Natural killer cell (primary cell): ENCODE data around the gene TADA2A. TPM values are rescaled to one million over a fixed set of nuclear protein-coding genes. Genes with fewer than 3 reads are reported as not detected.
A peak's percentile ranks its signal among the peaks of the same experiment; 100 is the strongest.

Source experiments
- ATAC-seq, 3 donors: fragments of 150-1000 bp in 2 of 3; fragments of 200-7000 bp in 1 of 3; cut with Tn5 transposase; 1 replicate in 1 of 3; 2 replicates in 2 of 3; pipeline ENCODE4 v1.10.0; 2021; ENCODE audit warnings: mild to moderate bottlenecking in 2 of 3, moderate library complexity in 2 of 3
- DNase-seq, 2 donors: peaks; one replicate each; pipeline versions ENCODE4 v3.0.0 to v3.0.0-alpha.2; 2013 to 2021; ENCODE audit warnings: mixed read lengths in 1 of 2
- H3K27ac ChIP-seq: one replicate; pipeline ENCODE4 v1.5.1; 2013; ENCODE audit warnings: mild to moderate bottlenecking, low read length
- H3K27me3 ChIP-seq: one replicate; pipeline ENCODE4 v1.6.1; 2013; ENCODE audit warnings: low read length; ENCODE audit not compliant: control insufficient read depth, insufficient read depth
- H3K36me3 ChIP-seq: one replicate; pipeline ENCODE4 v1.6.1; 2013; ENCODE audit warnings: low read length; ENCODE audit not compliant: control insufficient read depth, insufficient read depth
- H3K4me1 ChIP-seq: one replicate; pipeline ENCODE4 v1.6.1; 2013; ENCODE audit warnings: low read length; ENCODE audit not compliant: control insufficient read depth, insufficient read depth
- H3K4me3 ChIP-seq: one replicate; pipeline ENCODE4 v1.5.1; 2013; ENCODE audit warnings: low read length
- H3K9me3 ChIP-seq: one replicate; pipeline ENCODE4 v1.6.1; 2013; ENCODE audit warnings: low read length; ENCODE audit not compliant: control insufficient read depth, insufficient read depth
- H3K27ac Mint-ChIP-seq, 2 donors: one replicate each; pipeline ENCODE4 v1.8.0; 2022; ENCODE audit warnings: mild to moderate bottlenecking in 2 of 2, mixed read lengths in 2 of 2, moderate library complexity in 1 of 2
- H3K27me3 Mint-ChIP-seq, 2 donors: one replicate each; pipeline ENCODE4 v1.8.0; 2022; ENCODE audit warnings: low read depth in 2 of 2, mixed read lengths in 2 of 2
- H3K36me3 Mint-ChIP-seq: one replicate; pipeline ENCODE4 v1.8.0; 2022; ENCODE audit warnings: mixed read lengths
- H3K4me1 Mint-ChIP-seq, 2 donors: one replicate each; pipeline ENCODE4 v1.8.0; 2022; ENCODE audit warnings: mixed read lengths in 2 of 2
- H3K4me3 Mint-ChIP-seq: one replicate; pipeline ENCODE4 v1.8.0; 2022; ENCODE audit warnings: mild to moderate bottlenecking, moderate library complexity, mixed read lengths
- H3K9me3 Mint-ChIP-seq, 2 donors: one replicate each; pipeline ENCODE4 v1.8.0; 2022; ENCODE audit warnings: mixed read lengths in 2 of 2
- WGBS: methylation state at CpG from one replicate; pipeline ENCODE4 v1.1.7; 2013; ENCODE audit warnings: missing lambda C conversion rate; ENCODE audit not compliant: insufficient coverage; 5-methylcytosine and 5-hydroxymethylcytosine counted together
- intact Hi-C: fragments of 100-400 bp; cut with micrococcal nuclease; formaldehyde crosslinking; loops from one replicate; pipeline ENCODE4 v1.14.2; 2022
- total RNA-seq, 4 donors: library from RNA; stranded (reverse); fragments of 120-200 nt in 1 of 4; gene quantifications; one replicate each; pipeline versions ENCODE4 v1.2.3 to v1.2.4, GENCODE V29; 2013 to 2022
- TF ChIP-seq, protein P1 (sequence below): fragments of 200-600 bp; IDR thresholded peaks from one replicate; pipeline ENCODE4 v1.8.0; 2022; ENCODE audit warnings: antibody characterized with exemption

TADA2A gene
- total RNA-seq, 3 donors from 2014 or later (not counting 1 experiment from before 2014, with no cell fraction given), result 14.8 to 28.1 (median 26.7) TPM

DNA sequence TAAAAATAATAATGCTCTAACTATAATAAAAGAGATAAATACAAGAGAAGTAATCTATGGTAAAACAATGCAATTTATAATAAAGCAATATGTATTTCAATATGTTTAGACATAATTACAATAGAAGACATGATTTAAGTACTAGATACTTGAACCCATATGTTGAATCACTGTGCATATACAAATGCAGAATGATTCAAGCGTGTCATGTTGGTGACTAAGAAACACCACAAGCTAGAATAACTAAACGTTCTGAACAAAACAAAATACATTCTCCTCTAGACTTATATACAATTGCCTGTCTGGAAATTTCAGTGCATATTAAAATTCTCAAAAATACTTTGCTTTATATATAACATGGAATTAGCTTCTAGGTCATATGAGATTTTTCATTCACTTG, 11.2 kb downstream of the TADA2A start:
- Mint-ChIP-seq H3K36me3 (peaks cover 22% of the 10 kb centered on the region), H3K27me3 (no peaks in the 10 kb centered on the region), H3K9me3 (no peaks in the 10 kb centered on the region), H3K4me3 (no peak overlapping the region), H3K4me1 (peaks cover 10 to 14% of the 10 kb centered on the region in 2 donors), H3K27ac (no peak overlapping the region)
- Histone ChIP-seq H3K27me3 (no peaks in the 10 kb centered on the region), H3K4me3 (no peak overlapping the region), H3K9me3 (no peaks in the 10 kb centered on the region), H3K27ac (no peak overlapping the region), H3K4me1 (no peaks in the 10 kb centered on the region), H3K36me3 (peaks cover 26% of the 10 kb centered on the region)
- intact Hi-C loops, result no loop called here
- TF ChIP-seq, protein P1, sequence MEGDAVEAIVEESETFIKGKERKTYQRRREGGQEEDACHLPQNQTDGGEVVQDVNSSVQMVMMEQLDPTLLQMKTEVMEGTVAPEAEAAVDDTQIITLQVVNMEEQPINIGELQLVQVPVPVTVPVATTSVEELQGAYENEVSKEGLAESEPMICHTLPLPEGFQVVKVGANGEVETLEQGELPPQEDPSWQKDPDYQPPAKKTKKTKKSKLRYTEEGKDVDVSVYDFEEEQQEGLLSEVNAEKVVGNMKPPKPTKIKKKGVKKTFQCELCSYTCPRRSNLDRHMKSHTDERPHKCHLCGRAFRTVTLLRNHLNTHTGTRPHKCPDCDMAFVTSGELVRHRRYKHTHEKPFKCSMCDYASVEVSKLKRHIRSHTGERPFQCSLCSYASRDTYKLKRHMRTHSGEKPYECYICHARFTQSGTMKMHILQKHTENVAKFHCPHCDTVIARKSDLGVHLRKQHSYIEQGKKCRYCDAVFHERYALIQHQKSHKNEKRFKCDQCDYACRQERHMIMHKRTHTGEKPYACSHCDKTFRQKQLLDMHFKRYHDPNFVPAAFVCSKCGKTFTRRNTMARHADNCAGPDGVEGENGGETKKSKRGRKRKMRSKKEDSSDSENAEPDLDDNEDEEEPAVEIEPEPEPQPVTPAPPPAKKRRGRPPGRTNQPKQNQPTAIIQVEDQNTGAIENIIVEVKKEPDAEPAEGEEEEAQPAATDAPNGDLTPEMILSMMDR, result no peak
- DNase-seq, result no peak
- no peak for ATAC-seq
- 100% methylated on average over 1 of the region's 2 CpGs for WGBS

DNA sequence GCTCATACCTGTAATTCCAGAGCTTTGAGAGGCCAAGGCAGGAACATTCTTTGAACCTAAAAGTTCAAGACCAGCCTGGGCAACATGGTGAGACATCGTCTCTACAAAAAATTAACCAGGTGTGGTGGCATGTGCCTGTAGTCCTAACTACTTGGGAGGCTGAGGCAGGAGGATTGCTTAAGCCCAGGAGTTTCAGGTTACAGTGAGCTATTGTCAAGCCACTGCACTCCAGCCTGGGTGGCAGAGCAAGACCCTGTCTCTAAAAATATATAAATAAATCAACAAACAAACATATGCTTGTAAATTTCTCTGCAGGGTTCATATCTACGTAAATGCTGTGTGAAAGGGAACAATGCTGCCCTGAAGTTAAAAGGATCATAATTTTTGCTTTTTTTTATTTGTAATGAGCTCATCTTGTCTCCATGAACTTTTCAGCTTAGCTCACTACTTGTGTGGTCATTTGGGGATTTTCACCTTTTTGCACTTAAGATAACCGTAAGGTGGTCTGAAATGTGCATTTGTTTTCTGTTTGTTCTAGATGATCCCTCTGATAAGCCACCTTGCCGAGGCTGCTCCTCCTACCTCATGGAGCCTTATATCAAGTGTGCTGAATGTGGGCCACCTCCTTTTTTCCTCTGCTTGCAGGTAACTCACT, 16.4 kb downstream of the TADA2A start:
- H3K27me3 ChIP-seq, result no peaks in the 10 kb centered on the region
- peaks cover 37% of the 10 kb centered on the region for H3K36me3 ChIP-seq
- Mint-ChIP-seq H3K27me3 (no peaks in the 10 kb centered on the region), H3K27ac (peak overlapping the region in 1 of 2 donors; percentile 31), H3K9me3 (no peaks in the 10 kb centered on the region), H3K4me3 (no peak overlapping the region), H3K36me3 (no peaks in the 10 kb centered on the region), H3K4me1 (no peaks in the 10 kb centered on the region)
- no peaks in the 10 kb centered on the region for H3K9me3 ChIP-seq
- TF ChIP-seq, protein P1, result no peak
- no peak overlapping the region for H3K27ac ChIP-seq
- DNase-seq (no peak), ATAC-seq (no peak)
- no peak overlapping the region for H3K4me3 ChIP-seq
- no peaks in the 10 kb centered on the region for H3K4me1 ChIP-seq
- intact Hi-C loops, result no loop called here
- WGBS, result 83% methylated on average over 4 of the region's 4 CpGs

DNA sequence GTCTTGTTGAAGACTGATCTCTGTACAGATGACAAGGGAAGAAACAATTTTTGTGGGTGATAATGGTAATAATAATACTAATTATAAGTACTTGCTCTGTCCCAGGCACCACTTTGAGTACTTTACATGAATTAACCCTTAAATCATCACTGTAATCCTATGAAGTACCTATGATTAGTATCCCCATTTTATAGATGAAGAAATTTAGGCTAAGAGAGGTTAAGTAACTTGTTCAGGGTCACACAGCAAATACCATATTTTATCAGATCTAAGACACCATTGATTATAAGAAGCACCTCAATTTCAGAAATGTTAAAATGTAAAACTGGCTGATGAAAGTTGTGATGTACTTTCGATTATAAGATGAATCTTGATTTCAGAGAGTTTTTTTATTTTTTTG, 18.6 kb downstream of the TADA2A start:
- H3K9me3 Mint-ChIP-seq, result no peaks in the 10 kb centered on the region
- Histone ChIP-seq H3K36me3 (peaks cover 46% of the 10 kb centered on the region), H3K27me3 (no peaks in the 10 kb centered on the region), H3K4me1 (no peaks in the 10 kb centered on the region), H3K9me3 (no peaks in the 10 kb centered on the region), H3K4me3 (no peak overlapping the region), H3K27ac (no peak overlapping the region)
- DNase-seq (no peak), ATAC-seq (no peak)
- TF ChIP-seq, protein P1, result no peak
- 100% methylated on average over 1 of the region's 1 CpG for WGBS
- intact Hi-C loops, result no loop called here
- H3K27ac Mint-ChIP-seq, result no peak overlapping the region
- no peak overlapping the region for H3K4me3 Mint-ChIP-seq
- H3K4me1 Mint-ChIP-seq, result peaks cover under 1 to 6% of the 10 kb centered on the region in 2 donors
- H3K36me3 Mint-ChIP-seq, result no peaks in the 10 kb centered on the region
- H3K27me3 Mint-ChIP-seq, result no peaks in the 10 kb centered on the region

DNA sequence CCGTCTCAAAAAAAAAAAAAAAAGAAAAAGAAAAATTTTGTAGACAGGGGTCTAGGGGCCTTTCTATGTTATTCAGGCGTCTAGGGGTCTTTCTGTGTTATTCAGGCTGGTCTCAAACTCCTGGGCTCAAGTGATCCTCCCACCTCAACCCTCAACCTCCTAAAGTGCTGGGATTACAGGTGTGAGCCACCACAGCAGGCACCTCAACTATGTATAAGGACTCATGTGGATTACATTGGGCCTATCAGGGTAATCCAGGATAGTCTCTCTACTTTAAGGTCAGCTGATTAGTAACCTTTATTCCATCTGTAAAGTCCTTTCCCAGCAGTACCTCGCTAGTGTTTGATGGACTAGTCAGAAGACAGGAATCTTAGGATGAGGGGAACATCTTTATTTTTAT, 22.4 kb downstream of the TADA2A start:
- Histone ChIP-seq H3K27ac (no peak overlapping the region), H3K9me3 (no peaks in the 10 kb centered on the region), H3K27me3 (no peaks in the 10 kb centered on the region), H3K36me3 (peaks cover 44% of the 10 kb centered on the region), H3K4me3 (no peak overlapping the region), H3K4me1 (no peaks in the 10 kb centered on the region)
- Mint-ChIP-seq H3K4me3 (no peak overlapping the region), H3K36me3 (no peaks in the 10 kb centered on the region), H3K4me1 (peaks cover 10 to 15% of the 10 kb centered on the region in 2 donors), H3K27me3 (no peaks in the 10 kb centered on the region), H3K9me3 (no peaks in the 10 kb centered on the region), H3K27ac (peak overlapping the region in 1 of 2 donors; percentile 76)
- WGBS, result 80% methylated on average over 1 of the region's 3 CpGs
- intact Hi-C loops, result no loop called here
- DNase-seq, result no peak
- no peak for ATAC-seq
- TF ChIP-seq, protein P1, result no peak
